ENCODE data around the gene BMP3. TPM values are rescaled to one million over a fixed set of nuclear protein-coding genes. Genes with fewer than 3 reads are reported as not detected.
A peak's percentile ranks its signal among the peaks of the same experiment; 100 is the strongest.

BMP3 gene
- total and polyA plus RNA-seq, 2 experiments from 2014 or later = 0.03 TPM; not detected in 1

DNA sequence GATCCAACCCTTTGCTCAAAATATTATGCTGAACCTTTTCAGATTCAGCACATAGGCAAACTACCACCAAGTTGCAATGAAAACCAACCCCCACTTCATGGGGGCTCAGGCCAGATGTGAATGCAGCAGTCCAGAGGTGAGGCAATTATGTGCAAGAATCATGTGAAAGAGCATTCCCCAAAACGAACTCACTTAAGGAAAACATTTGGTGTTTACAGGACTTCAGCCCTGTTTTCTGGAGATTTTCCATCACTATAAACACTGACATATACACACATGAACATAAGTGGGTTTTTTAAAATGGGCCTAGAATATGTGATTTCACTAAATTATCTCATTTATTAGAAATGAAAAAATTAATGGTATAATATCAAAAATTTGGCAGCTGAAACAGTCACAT is 31.5 kb downstream of the BMP3 start:
- no peaks in the 10 kb centered on the region for H3K9me3 ChIP-seq (ENCODE audit: low read depth)
- H3K4me1 ChIP-seq (ENCODE audit: low read depth) = no peaks in the 10 kb centered on the region
- H3K36me3 ChIP-seq = no peaks in the 10 kb centered on the region
- H3K27ac ChIP-seq = no peak overlapping the region
- DNase-seq (ENCODE audit: low read depth in 1 of 2, low spot score in 1 of 2) = no peak
- H3K4me3 ChIP-seq = no peak overlapping the region
- TF ChIP-seq, protein P1, sequence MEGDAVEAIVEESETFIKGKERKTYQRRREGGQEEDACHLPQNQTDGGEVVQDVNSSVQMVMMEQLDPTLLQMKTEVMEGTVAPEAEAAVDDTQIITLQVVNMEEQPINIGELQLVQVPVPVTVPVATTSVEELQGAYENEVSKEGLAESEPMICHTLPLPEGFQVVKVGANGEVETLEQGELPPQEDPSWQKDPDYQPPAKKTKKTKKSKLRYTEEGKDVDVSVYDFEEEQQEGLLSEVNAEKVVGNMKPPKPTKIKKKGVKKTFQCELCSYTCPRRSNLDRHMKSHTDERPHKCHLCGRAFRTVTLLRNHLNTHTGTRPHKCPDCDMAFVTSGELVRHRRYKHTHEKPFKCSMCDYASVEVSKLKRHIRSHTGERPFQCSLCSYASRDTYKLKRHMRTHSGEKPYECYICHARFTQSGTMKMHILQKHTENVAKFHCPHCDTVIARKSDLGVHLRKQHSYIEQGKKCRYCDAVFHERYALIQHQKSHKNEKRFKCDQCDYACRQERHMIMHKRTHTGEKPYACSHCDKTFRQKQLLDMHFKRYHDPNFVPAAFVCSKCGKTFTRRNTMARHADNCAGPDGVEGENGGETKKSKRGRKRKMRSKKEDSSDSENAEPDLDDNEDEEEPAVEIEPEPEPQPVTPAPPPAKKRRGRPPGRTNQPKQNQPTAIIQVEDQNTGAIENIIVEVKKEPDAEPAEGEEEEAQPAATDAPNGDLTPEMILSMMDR (IDR thresholded peaks at IDR 0.05; ENCODE audit: low read depth, low read length) = no peak
- peaks cover 7% of the 10 kb centered on the region for H3K27me3 ChIP-seq

GRCh38 chr4:81065446-81065845 is 34.9 kb downstream of the BMP3 start:
- Histone ChIP-seq H3K9me3 (ENCODE audit: low read depth) (no peaks in the 10 kb centered on the region), H3K36me3 (no peaks in the 10 kb centered on the region), H3K27ac (no peak overlapping the region), H3K27me3 (peaks cover 7% of the 10 kb centered on the region), H3K4me1 (ENCODE audit: low read depth) (no peaks in the 10 kb centered on the region), H3K4me3 (no peak overlapping the region)
- DNase-seq (ENCODE audit: low read depth in 1 of 2, low spot score in 1 of 2) = no peak
- TF ChIP-seq, protein P1 (IDR thresholded peaks at IDR 0.05; ENCODE audit: low read depth, low read length) = no peak

- Histone ChIP-seq H3K4me3 (no peak overlapping the region), H3K36me3 (no peaks in the 10 kb centered on the region), H3K27ac (no peak overlapping the region), H3K9me3 (ENCODE audit: low read depth) (no peaks in the 10 kb centered on the region), H3K27me3 (peaks cover 2% of the 10 kb centered on the region), H3K4me1 (ENCODE audit: low read depth) (no peaks in the 10 kb centered on the region)
- DNase-seq (ENCODE audit: low read depth in 1 of 2, low spot score in 1 of 2) = peak; percentile 91 to 93
- TF ChIP-seq, protein P1 (IDR thresholded peaks at IDR 0.05; ENCODE audit: low read depth, low read length) = peak; percentile 94
These were observed 39.3 kb downstream of the BMP3 start for GRCh38 chr4:81069706-81070331.

- TF ChIP-seq, protein P1 (IDR thresholded peaks at IDR 0.05; ENCODE audit: low read depth, low read length) = no peak
- Histone ChIP-seq H3K4me3 (no peak overlapping the region), H3K4me1 (ENCODE audit: low read depth) (no peaks in the 10 kb centered on the region), H3K27ac (no peak overlapping the region), H3K27me3 (no peaks in the 10 kb centered on the region), H3K9me3 (ENCODE audit: low read depth) (no peaks in the 10 kb centered on the region), H3K36me3 (no peaks in the 10 kb centered on the region)
- no peak for DNase-seq (ENCODE audit: low read depth in 1 of 2, low spot score in 1 of 2)
These were observed 40.5 kb downstream of the BMP3 start for GRCh38 chr4:81071013-81071412.

DNA sequence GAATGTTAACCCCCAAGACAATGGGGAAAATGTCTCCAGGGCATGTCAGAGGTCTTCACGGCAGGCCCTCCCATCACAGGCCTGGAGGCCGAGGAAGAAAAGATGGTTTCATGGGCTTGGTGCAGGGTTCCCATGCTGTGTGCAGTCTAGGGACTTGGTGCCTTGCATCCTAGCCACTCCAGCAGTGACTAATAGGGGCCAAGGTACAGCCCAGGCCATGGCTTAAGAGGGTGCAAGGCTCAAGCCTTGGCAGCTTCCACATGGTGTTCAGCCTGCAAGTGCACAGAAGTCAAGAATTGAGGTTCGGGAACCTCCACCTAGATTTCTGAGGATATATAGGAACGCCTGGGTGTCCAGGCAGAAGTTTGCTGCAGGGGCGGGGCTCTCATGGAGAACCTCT is 50.6 kb downstream of the BMP3 start:
- H3K27ac ChIP-seq = no peak overlapping the region
- TF ChIP-seq, protein P1 (IDR thresholded peaks at IDR 0.05; ENCODE audit: low read depth, low read length) = no peak
- no peaks in the 10 kb centered on the region for H3K36me3 ChIP-seq
- H3K27me3 ChIP-seq = no peaks in the 10 kb centered on the region
- H3K9me3 ChIP-seq (ENCODE audit: low read depth) = no peaks in the 10 kb centered on the region
- no peaks in the 10 kb centered on the region for H3K4me1 ChIP-seq (ENCODE audit: low read depth)
- H3K4me3 ChIP-seq = no peak overlapping the region
- DNase-seq (ENCODE audit: low read depth in 1 of 2, low spot score in 1 of 2) = no peak

Measured in cardiac muscle cell (in vitro differentiated cells and primary cell).